Raji (cell line): Measurements from ENCODE around the gene OR52I2.

Experiments used
- POLR2A ChIP-seq: IDR thresholded peaks from 2 replicates; pipeline ENCODE4 v1.6.1; 2011; ENCODE audit warnings: low read depth, low read length, control low read depth; ENCODE audit not compliant: insufficient read depth

The OR52I2 gene

DNA sequence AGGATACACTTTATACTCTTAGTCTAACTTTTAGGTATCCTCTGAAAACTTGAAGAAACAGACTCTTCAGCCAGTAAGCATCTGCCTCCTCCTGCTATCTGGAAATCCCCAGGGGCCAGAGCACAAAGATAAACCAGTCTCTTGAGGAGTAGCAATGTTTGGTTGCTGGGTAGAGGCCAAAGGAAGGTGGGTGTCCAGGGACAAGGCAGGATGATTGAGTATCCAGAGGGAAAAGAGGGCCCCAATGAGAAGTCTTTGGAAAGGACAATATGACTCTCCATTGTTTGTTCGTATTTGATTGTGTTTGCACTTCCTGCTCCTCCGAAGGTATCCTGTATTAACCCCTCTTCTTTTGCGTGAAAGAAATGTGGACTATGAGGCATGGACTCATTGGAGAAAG lies 7.5 kb downstream of the OR52I2 start:
- no peak for TF ChIP-seq POLR2A

DNA sequence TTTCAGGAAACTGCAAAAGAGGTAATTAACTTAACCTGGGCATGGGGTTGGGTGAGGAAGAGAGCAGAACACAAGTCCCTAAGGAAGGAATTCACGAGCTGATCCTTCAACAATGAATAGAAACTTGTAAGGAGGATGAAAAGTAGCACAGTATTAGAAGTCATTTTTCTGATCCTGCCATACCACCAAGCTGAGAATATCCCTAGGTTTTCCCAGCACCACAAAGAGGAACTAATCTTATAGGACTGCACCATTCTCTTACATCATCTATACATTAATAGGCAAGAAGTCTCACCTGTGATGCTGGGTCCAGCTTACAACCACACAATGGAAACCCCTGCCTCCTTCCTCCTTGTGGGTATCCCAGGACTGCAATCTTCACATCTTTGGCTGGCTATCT lies 12.2 kb downstream of the OR52I2 start, which contains the start of gene OR52I1:
OR52I1 (plus strand) TSS at position 301 of the 400 bp plus-strand sequence; CDS start at position 301, 0 bp downstream.
- no peak for TF ChIP-seq POLR2A

DNA sequence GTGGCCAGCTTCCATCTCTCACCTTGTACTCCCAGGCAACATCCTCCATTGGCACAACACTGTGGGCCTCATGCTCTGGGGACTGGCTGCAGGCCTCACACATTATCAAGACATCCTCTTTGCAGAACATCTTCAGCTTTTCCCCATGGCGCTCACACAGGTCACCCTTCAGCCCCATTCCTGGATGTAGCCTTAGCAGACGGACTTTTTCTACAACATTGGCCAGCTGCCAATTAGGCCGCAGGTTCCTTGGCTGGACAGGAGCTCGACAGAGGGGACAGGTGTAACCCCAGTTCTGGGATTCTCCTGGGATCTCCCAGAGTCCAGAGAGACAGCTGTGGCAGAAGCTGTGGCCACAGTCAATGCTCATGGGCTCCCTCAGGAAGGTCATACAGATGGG lies 23.5 kb downstream of the OR52I2 start:
- no peak for TF ChIP-seq POLR2A

DNA sequence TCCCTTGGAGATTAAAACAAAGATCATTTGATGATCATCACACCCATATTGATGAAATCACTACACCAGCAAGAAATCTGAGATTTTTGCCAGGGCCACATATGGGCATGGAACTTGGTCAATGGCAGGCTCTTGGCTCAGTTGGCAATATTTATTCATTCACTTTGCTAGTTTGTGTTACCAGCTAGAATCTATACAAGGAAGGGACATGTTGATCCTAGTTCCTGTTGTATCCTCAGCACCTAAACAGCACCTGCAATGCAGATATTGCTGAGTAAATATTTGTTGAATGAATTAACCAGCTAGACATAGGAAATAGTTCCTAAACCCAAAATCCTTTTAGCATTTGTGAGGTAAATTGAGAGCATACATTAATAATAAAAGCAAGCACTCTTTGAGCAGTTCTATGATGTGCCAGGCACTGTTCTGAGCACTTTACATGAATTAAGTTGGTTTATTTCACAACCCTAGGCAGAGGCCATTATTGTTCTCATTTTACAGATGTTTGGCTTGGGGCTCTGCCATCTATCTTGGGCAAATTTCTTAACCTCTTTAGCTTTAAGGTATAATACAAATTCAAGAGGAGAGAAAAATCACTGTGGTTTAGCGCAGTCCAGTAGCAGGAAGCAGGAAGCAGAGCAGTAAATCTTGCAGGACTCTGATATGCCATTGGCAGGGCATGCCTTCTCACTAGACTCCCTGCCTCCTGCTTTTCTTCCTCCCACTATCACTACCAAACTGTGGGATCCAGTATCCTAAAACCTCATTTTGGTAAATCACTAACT lies 24.9 kb downstream of the OR52I2 start:
- TF ChIP-seq POLR2A, result no peak

DNA sequence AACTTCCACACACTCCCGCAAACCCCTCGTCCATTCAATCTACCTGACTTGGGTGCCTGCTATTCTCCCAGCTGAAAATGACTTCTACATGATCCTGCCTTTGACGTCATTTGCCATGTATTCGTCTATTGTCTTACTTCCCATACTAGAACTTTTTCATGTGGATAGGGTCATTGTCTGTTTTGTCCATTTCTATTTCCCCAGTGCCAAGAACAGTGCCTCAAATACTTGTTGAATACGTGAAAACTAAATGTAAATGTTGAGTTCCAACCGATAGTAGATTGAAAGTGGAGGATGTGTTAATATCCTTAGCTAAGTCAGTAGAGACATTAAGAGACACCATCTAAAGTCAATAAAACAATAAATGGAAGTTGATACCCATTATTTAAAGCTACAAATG lies 25.6 kb downstream of the OR52I2 start:
- TF ChIP-seq POLR2A, result no peak

DNA sequence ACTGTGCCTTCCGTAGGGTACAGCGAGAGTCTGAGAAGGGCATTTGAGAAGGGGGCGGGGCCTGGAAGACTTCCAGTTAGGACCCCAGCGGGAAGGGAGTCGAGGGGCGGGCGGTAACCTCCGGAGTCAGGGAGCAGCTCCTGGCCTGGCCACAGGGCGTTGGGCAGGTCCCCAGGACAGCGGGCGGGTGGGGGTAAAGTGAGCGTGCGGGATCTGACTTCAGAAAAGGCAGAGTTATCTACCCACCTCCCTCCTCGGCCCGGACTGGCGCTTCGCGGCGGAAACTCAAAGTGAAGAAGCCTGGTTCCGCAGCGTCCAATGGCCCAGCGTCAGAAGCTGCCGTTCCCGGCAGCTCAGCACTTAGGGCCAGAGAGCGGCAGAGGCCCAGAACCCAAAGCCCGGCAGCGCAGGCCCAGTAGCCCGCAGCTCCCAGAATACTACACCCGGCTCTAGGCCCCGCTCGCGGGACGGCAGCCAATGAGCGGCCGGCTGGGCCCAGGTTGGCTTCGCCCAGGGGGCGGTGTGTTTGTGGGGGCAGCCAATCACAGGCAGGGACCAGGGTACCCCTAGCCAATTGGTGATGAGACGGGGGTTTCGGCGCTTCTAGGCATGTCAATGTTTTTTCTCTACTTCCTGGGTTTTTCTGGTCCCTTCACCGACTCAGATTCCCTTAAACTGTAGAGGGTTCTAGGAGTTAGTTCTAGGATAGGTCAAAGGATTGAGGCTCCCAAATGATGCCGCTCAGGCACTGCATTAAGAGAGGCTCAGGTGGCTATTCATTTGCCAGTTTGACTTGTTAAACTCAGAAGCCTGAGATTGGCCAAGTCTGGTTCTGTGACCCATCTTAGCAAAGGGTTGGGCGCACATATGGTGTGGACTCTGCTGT lies 26.5 kb downstream of the OR52I2 start, which contains the start of gene TRIM68:
TRIM68 (minus strand) TSS at position 451 of the 886 bp plus-strand sequence. CDS start 2,727 bp downstream, outside the sequence.
- TF ChIP-seq POLR2A, result no peak

DNA sequence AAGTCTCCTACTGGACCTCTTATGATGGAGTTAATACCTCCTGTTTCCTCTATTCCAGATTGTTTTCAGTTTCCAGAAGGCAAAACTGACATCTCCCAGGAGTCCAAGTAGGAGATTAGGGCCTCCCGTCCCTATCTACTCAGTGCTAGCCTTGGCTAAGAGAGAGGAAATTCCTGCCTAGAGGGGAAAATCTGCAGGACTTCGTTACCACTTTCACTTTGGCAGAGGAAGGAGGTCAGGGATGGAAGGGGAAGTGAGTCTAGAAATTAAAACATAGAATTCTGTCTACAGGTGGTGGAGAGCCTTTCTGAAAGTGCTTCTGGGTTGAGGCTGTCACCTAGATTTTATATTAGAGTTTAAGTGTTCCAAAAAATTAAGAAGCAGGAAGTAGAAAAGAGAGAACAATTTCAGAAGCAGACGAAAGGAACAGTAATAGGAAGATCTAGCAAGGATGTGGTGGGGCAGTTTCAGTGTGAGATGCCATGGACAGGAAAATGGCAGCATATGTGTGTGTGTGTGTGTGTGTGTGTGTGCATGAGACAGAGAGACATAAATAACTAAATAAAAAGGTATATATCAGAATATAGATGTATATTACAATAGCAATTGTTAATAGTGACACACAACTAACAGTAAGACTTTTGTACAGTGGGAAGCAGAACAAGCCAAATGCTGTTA lies 28.9 kb downstream of the OR52I2 start:
- no peak for TF ChIP-seq POLR2A

DNA sequence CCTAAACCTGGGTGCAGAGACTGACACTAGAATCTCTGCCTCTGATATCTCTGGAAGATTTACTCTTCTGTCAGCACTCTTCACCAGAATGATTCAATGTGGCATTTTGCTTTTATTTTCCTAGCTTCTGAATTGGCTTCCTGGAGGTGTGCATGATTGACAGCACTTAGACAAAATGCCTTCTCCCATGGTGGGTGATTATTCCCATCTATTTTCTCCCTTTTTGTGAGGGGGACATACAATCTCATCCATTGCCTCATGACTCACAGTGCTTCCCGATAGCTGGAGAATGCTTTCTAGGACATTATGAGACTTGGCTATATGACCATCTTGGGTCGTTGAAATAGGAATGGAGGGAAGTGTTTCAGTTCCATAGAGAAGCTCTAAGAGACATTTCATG lies 30.4 kb downstream of the OR52I2 start:
- TF ChIP-seq POLR2A, result no peak

DNA sequence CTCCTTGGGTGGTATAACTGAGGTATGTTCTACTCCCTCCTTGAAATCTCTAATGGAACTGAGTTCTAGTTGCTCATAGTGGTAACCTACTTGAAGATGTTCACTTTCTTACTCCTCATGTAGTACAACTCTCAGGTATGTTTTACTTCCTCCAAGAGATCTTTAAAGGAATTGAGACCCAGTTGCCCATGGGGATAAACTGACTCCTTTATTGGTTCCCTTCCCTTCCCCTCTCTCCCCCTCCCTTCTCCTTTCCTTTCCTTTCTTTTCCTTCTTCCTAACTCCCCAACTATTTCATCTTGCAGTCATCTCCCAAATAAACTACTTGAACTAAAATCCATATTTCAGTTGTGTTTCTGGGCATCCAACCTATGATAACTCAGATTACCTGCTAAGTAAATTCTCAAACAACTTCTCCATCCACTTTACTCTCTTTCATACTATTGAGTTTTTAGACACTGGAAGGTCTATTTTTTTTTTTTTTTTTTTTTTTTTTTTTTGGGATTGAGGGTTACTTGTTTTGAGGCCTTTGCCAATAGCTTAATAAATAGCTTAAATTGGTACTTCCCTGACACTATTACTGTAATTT lies 34.4 kb downstream of the OR52I2 start:
- no peak for TF ChIP-seq POLR2A

DNA sequence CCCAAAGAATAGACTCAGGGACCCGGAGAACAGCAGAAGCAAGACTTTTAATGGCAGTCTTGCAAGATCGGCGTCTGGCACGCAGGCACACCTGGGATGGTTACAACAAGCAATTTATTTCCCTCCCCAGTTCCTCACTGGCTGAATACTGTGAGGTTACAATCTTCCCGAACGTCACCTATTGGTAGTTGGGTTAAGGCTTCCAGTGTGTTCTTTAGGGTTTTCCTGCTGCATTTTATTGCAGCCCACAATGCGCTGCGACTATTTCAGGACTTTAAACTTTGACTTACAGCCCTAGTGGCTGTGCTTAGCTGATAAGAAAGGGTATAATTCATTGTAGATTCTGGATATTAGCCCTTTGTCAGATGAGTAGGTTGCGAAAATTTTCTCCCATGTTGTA lies 38.0 kb downstream of the OR52I2 start:
- TF ChIP-seq POLR2A, result no peak

DNA sequence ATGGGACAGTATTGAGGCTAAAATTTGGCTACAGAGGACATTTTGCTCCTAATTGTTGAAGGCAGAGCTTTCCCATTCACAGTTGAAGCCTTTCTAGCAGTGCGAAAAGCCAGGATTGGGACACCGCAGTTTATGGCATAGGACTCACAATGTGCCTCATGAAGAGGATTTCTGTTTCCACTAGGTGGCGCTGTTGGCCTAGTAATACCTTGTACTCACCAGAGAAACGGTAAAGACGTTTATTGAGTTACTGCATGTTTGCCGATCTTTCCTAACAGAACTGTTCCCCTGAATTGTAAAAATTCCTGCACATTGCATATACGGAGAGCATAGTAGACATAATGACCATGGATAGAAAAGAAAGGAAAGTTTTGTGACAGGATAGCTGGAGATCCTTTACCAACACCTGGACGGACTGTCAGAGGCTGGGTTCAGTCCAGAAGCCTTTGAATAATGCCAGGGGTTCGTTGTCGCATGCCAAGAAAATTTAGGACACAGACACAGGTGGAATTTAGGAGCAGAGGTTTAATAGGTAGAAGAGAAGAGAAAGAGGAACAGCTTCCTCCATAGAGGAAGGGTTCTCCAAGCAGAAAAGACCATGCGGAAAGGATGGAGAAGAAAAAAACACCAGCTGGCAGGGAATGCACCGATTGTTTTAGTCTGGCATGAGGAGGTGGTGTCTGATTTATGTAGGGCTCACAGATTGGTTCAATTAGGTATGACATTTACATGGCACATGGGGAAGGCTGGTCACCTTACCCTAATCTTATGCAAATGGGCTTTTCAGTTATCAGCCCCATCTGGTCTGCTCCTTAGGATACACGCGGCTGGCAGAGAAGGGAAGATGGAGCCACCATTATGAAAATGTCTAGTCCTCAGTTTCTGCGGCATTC lies 44.9 kb downstream of the OR52I2 start:
- no peak for TF ChIP-seq POLR2A

DNA sequence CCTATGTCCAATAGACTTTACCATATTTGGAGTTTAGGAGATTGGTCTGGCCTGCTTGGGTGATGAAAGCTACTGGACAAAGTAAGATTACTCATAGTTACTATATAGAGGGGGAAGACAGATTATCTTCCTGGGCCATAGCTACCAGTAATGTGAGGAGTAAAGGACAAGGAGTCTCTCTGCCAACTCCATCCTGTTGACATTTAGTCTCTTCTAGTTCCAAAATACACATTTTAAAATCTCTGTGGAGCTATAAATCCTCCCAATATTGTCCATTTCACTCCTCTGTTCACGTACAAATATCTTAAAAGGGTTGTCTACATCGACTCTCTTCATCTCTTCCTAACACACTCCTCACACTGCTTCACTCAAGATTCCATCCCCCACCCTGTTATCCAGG lies 54.6 kb downstream of the OR52I2 start:
- no peak for TF ChIP-seq POLR2A

DNA sequence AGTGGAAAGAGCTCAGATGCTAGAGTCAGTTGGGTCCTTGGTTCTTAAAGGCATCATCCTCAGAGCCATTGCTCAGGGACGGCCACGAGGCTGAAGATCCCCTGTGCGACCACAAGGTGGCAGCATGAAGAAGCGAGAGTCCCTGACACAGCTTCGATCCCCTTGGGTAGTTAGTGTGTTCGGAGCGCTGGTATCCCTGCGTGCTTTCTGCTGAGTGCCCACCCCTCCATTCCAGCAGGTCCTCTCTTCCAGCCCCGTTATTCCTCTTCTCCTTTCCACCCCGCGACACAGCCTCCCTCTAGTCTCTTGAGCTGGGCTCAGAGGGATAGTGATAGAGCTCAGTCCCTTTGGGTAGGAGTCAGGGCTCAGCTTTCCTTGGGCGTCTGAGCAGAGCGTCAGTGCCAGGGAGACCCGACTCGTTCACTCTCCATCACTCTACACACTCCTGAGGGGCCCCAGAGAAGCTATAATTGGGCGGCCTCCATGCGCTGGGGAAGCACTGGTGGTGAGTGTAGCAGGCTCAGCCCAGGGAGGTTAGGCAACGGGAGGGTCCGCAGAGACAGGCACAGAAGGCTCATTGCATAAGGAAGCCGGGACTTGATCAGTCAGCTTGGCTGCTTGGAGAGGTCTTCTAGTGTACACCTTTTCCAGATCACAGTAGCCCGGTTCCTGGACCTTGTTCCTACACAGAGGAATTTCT lies 55.6 kb downstream of the OR52I2 start, which contains the start of gene OR51D1:
OR51D1 (plus strand) TSS at position 516 of the 700 bp plus-strand sequence. CDS start 2,314 bp downstream, outside the sequence.
- TF ChIP-seq POLR2A, result no peak
